ENCODE results near the gene SUCO.
"Not testable (repeated sequence)": the region's sequence is repeated elsewhere in the genome, so short reads cannot be mapped to it uniquely, and the experiment has no call there.

Gene SUCO

GRCh38 chr1:172567720-172568119, 34.8 kb downstream of the SUCO start:
- no peak for DNase-seq

- DNase-seq, result no peak
These were observed 41.1 kb downstream of the SUCO start for GRCh38 chr1:172574080-172574479.

GRCh38 chr1:172578586-172578985, 45.6 kb downstream of the SUCO start:
- DNase-seq, result no peak

- no peak for DNase-seq
These were observed 48.3 kb downstream of the SUCO start for GRCh38 chr1:172581273-172581672.

- no peak for DNase-seq
These were observed 48.8 kb downstream of the SUCO start for GRCh38 chr1:172581779-172582178.

GRCh38 chr1:172582889-172583288, 49.9 kb downstream of the SUCO start:
- no peak for DNase-seq

GRCh38 chr1:172585348-172585747, 52.4 kb downstream of the SUCO start:
- DNase-seq, result no peak

GRCh38 chr1:172585861-172586260, 52.9 kb downstream of the SUCO start:
- no peak for DNase-seq

- no peak for DNase-seq
These were observed 55.6 kb downstream of the SUCO start for GRCh38 chr1:172588296-172589291.

GRCh38 chr1:172589553-172589952, 56.6 kb downstream of the SUCO start:
- DNase-seq, result no peak

GRCh38 chr1:172591429-172591828, 58.5 kb downstream of the SUCO start:
- DNase-seq, result not testable (repeated sequence)

- DNase-seq, result not testable (repeated sequence)
These were observed 62.1 kb downstream of the SUCO start for GRCh38 chr1:172595066-172595465.

- not testable (repeated sequence) for DNase-seq
These were observed 63.8 kb downstream of the SUCO start for GRCh38 chr1:172596782-172597181.

GRCh38 chr1:172599912-172600311, 67.0 kb downstream of the SUCO start:
- DNase-seq, result no peak

GRCh38 chr1:172600615-172601014, 67.7 kb downstream of the SUCO start:
- no peak for DNase-seq

GRCh38 chr1:172601046-172601630, 68.2 kb downstream of the SUCO start:
- DNase-seq, result no peak

GRCh38 chr1:172602706-172603105, 69.8 kb downstream of the SUCO start:
- no peak for DNase-seq

- DNase-seq, result no peak
These were observed 70.9 kb downstream of the SUCO start for GRCh38 chr1:172603816-172604215.

- DNase-seq, result no peak
These were observed 72.7 kb downstream of the SUCO start for GRCh38 chr1:172605641-172606040.

GRCh38 chr1:172607145-172607544, 74.2 kb downstream of the SUCO start:
- no peak for DNase-seq

GRCh38 chr1:172608098-172608601, 75.2 kb downstream of the SUCO start:
- no peak for DNase-seq

- no peak for DNase-seq
These were observed 76.6 kb downstream of the SUCO start for GRCh38 chr1:172609528-172609927.

- no peak for DNase-seq
These were observed 79.5 kb downstream of the SUCO start for GRCh38 chr1:172612478-172612877.

GRCh38 chr1:172613294-172613693, 80.3 kb downstream of the SUCO start:
- no peak for DNase-seq

All from NCI-H187 treated with DMSO at 0.1 percent for 48 hours (cell line).